Medulla oblongata (tissue), 1 donor: ENCODE data around the gene CD82.

ENCODE experiments used
- DNase-seq: peaks from one replicate; pipeline ENCODE4 v3.0.0-alpha.2; 2015; ENCODE audit errors: extremely low spot score

The CD82 gene

GRCh38 chr11:44575962-44576361, 10.5 kb downstream of the CD82 start:
- no peak for DNase-seq

DNA sequence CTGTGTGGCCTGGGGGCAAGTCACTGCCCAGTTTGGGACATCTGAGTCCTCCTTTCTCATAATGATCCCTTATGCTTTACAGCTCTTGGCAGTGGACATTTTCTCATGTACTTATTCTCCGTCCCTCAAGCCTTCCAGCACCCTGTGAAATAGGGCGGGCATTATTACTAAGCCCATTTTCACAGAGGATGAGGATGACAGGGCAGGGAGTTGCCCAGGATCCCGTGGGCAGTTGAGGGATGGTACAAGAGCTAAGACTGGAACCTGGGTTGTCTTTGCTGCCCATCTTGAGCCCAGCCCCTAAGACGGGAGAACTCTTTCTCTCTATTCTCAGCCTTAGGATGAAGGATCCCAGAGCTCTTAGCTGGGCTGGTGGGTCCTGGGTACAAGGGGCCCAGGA, 11.2 kb downstream of the CD82 start:
- no peak for DNase-seq

DNA sequence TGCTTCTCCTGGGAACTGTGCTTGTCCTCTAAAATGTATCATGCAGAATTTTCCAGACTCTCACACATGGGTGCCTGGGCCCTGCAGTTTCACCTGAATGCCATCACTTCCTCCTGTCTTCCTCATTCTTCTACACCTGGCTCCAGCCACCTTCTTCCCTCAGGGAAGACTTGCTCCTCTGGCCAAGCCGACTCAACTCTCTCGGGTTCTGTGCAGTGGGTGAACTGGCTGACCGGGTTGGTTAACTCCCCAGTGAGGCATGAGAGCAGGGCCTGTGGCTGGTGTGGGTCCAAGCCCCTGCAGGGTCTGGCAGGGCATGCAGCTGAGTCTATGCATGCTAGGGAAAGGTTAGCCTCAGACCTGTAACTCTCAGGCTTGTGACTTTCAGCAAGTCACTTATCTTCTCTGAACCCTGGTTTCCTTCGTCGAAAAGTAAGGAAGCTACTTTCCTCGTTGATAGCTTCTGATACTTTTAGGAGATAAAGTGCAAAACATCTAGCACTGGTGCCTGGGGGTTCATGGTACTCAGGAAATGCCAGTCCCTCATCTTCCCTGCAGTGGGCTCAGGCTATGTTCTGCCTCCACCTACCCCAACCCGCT, 11.9 kb downstream of the CD82 start:
- no peak for DNase-seq

DNA sequence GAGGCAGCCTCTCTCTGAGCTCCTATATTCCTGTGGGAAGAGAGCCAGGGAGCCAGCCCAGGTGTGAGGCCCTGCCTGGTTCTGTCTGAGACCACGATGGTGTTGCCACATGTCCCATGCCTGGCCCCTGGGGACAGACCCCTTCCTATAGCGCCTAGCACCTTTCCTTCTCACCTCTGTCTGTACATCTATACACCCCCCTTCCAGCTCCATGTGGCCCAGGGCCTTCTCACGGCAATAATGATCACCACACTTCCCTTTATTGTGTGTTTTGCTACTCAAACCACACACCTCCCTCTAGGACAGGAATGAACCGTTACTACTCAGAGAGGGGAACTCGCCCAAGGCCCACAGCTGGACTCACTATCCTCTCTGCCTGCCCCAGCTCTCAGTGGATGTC, 12.8 kb downstream of the CD82 start:
- no peak for DNase-seq

DNA sequence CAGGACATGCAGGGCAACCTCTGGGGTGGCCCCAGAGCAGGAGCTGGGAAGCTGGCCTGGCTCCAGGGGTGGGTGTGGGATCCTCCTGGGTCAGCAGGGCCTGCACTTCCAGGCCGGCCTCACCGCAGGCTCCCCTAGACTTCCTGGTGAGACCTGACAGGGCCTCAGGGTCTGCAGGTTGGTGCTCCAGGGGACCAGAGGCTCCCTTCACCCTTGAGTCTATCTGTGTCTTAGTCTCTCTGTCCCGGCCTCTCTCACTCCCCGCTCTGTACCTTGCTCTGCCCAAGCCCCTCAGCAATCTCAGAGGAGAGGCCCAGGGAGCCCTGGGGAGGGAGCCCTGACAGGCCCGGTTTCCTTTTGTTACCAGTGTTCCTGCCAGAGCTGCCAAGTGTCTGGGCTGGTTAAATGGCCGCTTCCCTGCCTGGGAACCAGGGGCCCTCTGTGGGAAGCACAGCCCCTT, 13.9 kb downstream of the CD82 start:
- DNase-seq: no peak

DNA sequence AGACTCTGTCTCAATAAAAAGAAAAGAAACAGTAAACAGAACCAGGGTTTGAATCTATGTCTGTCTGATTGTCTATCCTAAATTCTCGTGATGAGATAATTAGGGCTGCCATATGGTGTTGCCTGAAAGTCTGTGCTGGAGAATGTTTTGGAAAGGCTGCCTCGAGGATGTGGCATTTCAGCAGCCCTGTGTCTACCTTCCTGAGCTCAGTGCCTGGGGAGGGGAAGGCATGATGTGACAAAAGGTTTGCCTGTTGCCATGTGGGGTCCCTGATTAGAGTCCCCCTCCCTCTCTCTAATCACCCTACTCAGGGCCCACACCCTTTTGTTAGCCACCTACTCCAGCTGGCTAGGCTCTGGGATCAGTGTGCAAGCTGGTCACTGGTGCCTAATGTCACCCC, 15.2 kb downstream of the CD82 start:
- DNase-seq: no peak

- no peak for DNase-seq
These were observed 15.8 kb downstream of the CD82 start for GRCh38 chr11:44581246-44581645.

DNA sequence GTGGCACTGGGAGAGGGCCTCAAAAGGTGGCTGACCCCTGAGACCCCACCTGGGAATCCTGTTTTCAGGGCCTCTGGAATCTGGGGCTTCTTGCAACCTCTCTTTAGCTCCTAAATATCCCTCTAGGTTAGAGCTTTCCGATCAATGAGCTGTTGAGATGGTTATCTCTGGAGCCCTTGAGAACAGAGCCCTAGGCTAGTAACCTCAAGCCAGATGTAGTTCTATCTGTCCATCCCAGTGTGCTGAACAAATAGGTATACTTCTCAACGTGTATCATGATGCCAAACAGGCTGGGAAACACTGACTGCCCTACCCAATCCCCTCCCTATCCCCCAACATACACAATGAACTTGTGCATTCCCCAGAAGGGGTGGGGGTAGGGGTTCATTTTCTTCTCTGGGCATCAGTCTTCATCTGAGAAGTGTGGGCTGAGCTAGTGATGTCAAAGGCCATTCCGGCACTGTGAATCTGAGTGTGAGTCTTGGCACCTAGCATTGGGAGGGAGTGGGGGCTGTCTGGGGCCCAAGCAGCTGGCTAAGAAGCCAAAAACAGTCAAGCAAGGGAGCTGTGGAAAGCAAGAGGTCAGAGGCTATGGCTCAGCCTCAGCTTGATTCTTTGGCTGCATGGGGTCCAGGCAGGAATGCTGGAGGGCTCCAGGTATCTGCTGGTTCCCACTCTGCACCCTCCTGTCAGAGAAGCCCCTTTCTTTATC, 17.3 kb downstream of the CD82 start:
- no peak for DNase-seq

- no peak for DNase-seq
These were observed 17.8 kb downstream of the CD82 start for GRCh38 chr11:44583353-44583669.

DNA sequence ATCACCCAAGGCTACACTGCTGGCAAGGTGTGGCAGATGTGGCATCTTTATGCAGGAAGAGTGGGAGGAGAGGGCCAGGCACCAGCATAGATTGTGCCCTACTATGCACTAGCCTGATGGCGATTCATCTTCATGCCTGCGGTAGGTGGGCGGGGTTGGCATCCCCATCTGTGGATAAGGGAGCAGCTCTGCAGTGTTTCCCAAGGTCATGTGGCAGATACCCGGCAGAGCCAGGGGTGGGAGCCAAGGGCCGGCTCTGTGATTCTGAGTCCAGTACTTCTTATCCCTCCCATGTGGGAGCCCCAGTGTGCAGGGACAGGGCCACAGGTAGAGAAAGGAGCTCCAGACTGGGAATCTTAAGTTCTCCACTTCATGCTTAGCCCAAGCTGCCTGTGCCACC, 20.0 kb downstream of the CD82 start:
- DNase-seq: no peak

- DNase-seq: no peak
These were observed 23.8 kb downstream of the CD82 start for GRCh38 chr11:44589301-44589700.

DNA sequence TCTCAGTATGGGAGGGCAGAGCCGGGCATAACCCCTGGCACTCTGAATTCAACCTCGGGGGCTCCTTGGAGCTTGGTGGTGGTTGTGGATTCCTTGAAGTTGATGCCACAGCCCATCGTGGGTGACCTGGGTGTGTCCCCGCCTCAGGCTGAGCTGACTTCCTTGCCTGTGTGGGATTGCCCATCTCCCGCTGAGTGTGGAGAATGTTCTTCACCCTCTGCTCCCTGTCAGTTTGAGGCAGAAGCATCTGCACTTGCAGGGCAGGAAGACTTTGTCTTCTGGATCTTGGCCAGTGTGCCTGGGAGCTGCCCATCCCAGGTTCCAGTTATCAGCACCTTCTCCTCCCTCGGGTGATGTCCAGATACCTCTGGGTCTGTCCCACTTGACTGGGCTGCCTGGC, 25.3 kb downstream of the CD82 start:
- no peak for DNase-seq

DNA sequence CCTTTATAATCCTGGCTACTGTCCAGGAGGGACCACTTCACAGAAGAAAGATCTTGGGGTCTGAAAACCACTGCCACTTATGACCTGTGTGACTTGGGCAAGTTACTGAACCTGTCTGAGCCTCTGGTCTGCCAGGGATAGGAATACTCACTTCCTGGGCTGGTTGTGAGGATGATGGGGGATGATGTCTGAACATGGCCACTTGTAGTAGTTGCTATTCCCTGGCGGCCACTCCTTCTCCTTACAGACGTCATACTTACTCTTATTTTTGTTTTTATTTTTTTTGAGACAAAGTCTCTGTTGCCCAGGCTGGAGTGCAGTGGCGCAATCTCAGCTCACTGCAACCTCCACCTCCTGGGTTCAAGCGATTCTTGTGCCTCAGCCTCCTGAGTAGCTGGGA, 26.1 kb downstream of the CD82 start:
- no peak for DNase-seq

- DNase-seq: no peak
These were observed 26.9 kb downstream of the CD82 start for GRCh38 chr11:44592125-44592940.

DNA sequence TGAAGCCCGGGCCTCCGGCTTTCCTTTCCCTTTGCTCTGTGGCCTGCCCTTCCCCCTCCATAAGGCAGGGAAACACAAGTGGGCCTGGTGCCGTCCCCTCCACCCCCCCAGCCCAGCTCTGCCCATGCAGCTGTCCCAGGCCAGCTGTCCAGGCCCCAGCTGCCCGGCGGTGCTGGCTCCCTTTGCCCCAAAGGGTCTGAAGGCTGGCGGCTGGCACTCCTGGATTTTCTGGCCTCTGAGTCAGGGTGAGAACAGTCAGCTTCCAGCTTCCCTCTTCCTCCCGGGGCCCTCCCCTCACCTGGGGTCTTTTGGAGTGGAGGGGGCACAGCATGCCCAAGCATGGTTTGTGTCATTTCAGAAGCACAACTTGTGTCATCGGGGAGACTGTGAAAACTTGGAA, 27.8 kb downstream of the CD82 start:
- peak; percentile 84 for DNase-seq

DNA sequence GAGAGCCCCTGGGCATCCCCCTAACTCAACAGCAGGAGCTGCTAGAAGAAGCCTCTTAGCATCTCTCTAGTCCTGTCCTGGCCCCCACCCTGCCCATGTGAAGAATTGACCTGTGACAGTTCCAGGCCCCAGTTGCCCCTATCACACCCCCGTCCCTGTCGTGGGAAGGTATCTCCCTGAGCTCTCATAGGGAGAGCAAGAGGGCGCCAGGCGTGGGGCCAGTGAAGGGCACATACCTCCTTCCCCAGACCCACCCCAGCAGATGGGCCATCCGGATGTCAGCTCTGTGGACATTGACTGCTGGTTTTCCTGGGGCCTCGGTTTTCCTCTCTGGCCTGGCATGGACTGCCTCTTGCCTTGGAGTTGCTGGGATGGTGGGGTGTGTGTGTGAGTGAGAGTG, 29.5 kb downstream of the CD82 start:
- DNase-seq: no peak

- peak; percentile 83 for DNase-seq
These were observed 30.5 kb downstream of the CD82 start for GRCh38 chr11:44595964-44596381.

GRCh38 chr11:44596525-44597276, 31.2 kb downstream of the CD82 start:
- DNase-seq: peak; percentile 37

GRCh38 chr11:44597358-44598012, 32.0 kb downstream of the CD82 start:
- DNase-seq: no peak

GRCh38 chr11:44598831-44599230, 33.4 kb downstream of the CD82 start:
- DNase-seq: no peak

DNA sequence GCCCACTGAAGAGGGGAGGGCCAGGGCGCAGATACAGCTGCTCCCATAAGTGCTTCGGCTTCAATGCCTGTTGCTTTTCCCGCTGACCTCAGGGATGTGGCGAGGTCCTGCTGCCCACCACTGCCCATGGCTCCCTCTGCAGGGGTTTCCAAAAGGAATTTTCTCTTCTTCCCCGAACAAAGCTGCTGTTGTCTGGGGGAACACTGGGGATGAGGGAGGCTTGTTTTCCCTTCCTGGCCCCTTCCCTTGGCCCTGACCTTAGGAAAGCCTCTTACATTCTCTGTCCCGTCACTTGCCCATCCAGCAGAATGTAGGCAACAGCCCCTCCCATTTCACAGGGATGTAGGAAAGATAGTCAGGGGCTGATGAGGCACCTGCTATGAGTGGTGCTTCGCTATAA, 34.8 kb downstream of the CD82 start:
- DNase-seq: no peak
